ENCODE results near the gene DENND5A. TPM values are rescaled to one million over a fixed set of nuclear protein-coding genes. Genes with fewer than 3 reads are reported as not detected.

Gene DENND5A
- total and polyA plus RNA-seq, 10 of the 15 experiments (the other 5 are each of a cell fraction or from before 2014, with no cell fraction given) = 15.6 to 157 (median 85.1) TPM

- Histone ChIP-seq H3K36me3 (ENCODE audit: control insufficient read depth in 2 of 2, insufficient read depth in 2 of 2, low read length in 1 of 2) (no peaks in the 10 kb centered on the region), H3K4me1 (ENCODE audit: control insufficient read depth, insufficient read depth, low read length) (no peaks in the 10 kb centered on the region), H3K79me2 (ENCODE audit: control insufficient read depth, insufficient read depth, low read length) (no peaks in the 10 kb centered on the region), H3K27me3 (replicated peaks in 1 of 2; ENCODE audit: control insufficient read depth in 2 of 2, insufficient read depth in 2 of 2, low read length in 1 of 2) (peaks cover 7 to 8% of the 10 kb centered on the region in 2 experiments), H3K4me3 (no peak overlapping the region), H3K4me2 (ENCODE audit: control insufficient read depth, insufficient read depth) (no peak overlapping the region), H4K20me1 (ENCODE audit: control insufficient read depth, insufficient read depth) (no peaks in the 10 kb centered on the region), H3K9me3 (replicated peaks; ENCODE audit: control insufficient read depth, insufficient read depth, low read length) (no peaks in the 10 kb centered on the region), H2AFZ (ENCODE audit: control insufficient read depth, low read depth, low read length) (no peak overlapping the region), H3K27ac (ENCODE audit: control insufficient read depth, insufficient read depth) (no peak overlapping the region), H3K9ac (ENCODE audit: control insufficient read depth, insufficient read depth, low read length) (no peak overlapping the region)
- WGBS (ENCODE audit: insufficient coverage, insufficient replicate concordance, low lambda C conversion rate, missing lambda C conversion rate) = 57% methylated on average over 5 of the region's 5 CpGs
- TF ChIP-seq MYB (IDR thresholded peaks at IDR 0.05; ENCODE audit: borderline replicate concordance, low read depth, low read length) (no peak), EP300 (IDR thresholded peaks at IDR 0.05; ENCODE audit: borderline replicate concordance in 1 of 2, control insufficient read depth in 1 of 2, low read depth in 2 of 2, low read length in 2 of 2) (no peak), NRF1 (conservative IDR thresholded peaks at IDR 0.05; ENCODE audit: low read depth, low read length) (no peak)
- SMC1A ChIA-PET (ENCODE audit: uncharacterized antibody, unreplicated experiment) = interaction anchor here (1.2 to 4.7 kb wide), 3 partner anchors 79 to 181 kb away, joined by 3 to 48 read pairs (median 9); no protein-coding TSS in a partner anchor
- in situ Hi-C loops (cut with MboI) (no loop called here), intact Hi-C loops (cut with micrococcal nuclease; ENCODE audit: unreplicated experiment) (loop anchor here (5.0 to 10.0 kb wide), 2 partner anchors 36 to 82 kb away; no protein-coding TSS in a partner anchor)
- RAD21 ChIA-PET (ENCODE audit: unreplicated experiment) = interaction anchor here (0.6 to 2.6 kb wide), 3 partner anchors 26 to 96 kb away, joined by 3 to 47 read pairs (median 3); no protein-coding TSS in a partner anchor
- CTCF ChIA-PET = interaction anchor here (1.5 to 7.8 kb wide), 4 partner anchors 32 to 165 kb away, joined by 3 to 107 read pairs (median 6); no protein-coding TSS in a partner anchor
- FAIRE-seq (no peak), ATAC-seq (no peak), DNase-seq (ENCODE audit: low read depth, low spot score) (no peak)
- POLR2A ChIA-PET = interaction anchor here (1.3 kb wide), 1 partner anchor 19 kb away, joined by 5 read pairs; no protein-coding TSS in a partner anchor
- BruUV-seq (replicated peaks) = no TSS peak
These were observed 168.7 kb downstream of the DENND5A start for GRCh38 chr11:9096427-9096826.

DNA sequence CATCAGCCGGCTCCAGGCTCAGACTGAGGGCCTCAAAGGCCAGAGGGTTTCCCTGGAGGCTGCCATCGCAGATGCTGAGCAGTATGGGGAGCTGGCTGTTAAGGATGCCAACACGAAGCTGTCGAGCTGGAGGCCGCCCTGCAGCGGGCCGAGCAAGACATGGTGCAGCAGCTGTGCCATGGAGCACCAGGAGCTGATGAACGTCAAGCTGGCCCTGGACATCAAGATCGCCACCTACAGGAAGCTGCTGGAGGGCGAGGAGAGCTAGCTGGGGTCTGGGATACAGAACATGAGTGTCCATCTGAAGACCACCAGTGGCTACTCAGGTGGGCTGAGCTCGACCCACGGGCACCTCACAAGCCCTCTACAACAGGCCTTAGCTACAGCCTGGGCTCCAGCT lies 169.7 kb downstream of the DENND5A start:
- no TSS peak for BruUV-seq (replicated peaks)
- Histone ChIP-seq H3K4me3 (no peak overlapping the region), H3K4me2 (ENCODE audit: control insufficient read depth, insufficient read depth) (no peak overlapping the region), H3K9ac (ENCODE audit: control insufficient read depth, insufficient read depth, low read length) (no peak overlapping the region), H3K9me3 (replicated peaks; ENCODE audit: control insufficient read depth, insufficient read depth, low read length) (no peaks in the 10 kb centered on the region), H2AFZ (ENCODE audit: control insufficient read depth, low read depth, low read length) (no peak overlapping the region), H4K20me1 (ENCODE audit: control insufficient read depth, insufficient read depth) (no peaks in the 10 kb centered on the region), H3K36me3 (ENCODE audit: control insufficient read depth in 2 of 2, insufficient read depth in 2 of 2, low read length in 1 of 2) (no peaks in the 10 kb centered on the region), H3K27ac (ENCODE audit: control insufficient read depth, insufficient read depth) (no peak overlapping the region), H3K4me1 (ENCODE audit: control insufficient read depth, insufficient read depth, low read length) (no peaks in the 10 kb centered on the region), H3K79me2 (ENCODE audit: control insufficient read depth, insufficient read depth, low read length) (no peaks in the 10 kb centered on the region), H3K27me3 (replicated peaks in 1 of 2; ENCODE audit: control insufficient read depth in 2 of 2, insufficient read depth in 2 of 2, low read length in 1 of 2) (peaks cover 7 to 14% of the 10 kb centered on the region in 2 experiments)
- ChIA-PET CTCF (interaction anchor here (0.7 to 7.8 kb wide), 16 partner anchors 12 to 181 kb away, joined by 3 to 107 read pairs (median 4); no protein-coding TSS in a partner anchor), POLR2A (interaction anchor here (1.3 kb wide), 1 partner anchor 18 kb away, joined by 5 read pairs; no protein-coding TSS in a partner anchor), SMC1A (ENCODE audit: uncharacterized antibody, unreplicated experiment) (interaction anchor here (0.7 to 4.7 kb wide), 8 partner anchors 14 to 182 kb away, joined by 3 to 48 read pairs (median 3); no protein-coding TSS in a partner anchor), RAD21 (ENCODE audit: unreplicated experiment) (interaction anchor here (0.8 to 2.6 kb wide), 4 partner anchors 21 to 80 kb away, joined by 3 to 47 read pairs (median 6); no protein-coding TSS in a partner anchor)
- TF ChIP-seq POLR2AphosphoS2 (IDR thresholded peaks at IDR 0.05; ENCODE audit: low read depth, low read length) (no peak), CREM (IDR thresholded peaks at IDR 0.05; ENCODE audit: low read depth) (no peak), RAD21 (IDR thresholded peaks at IDR 0.05; ENCODE audit: insufficient read depth, low read depth, low read length) (peak; percentile 43; the same call in 1 of the 2 replicates), CTCF (IDR thresholded peaks at IDR 0.05 in 2 of 3, conservative IDR thresholded peaks at IDR 0.05 in 1 of 3; ENCODE audit: control insufficient read depth in 2 of 3, extremely low read depth in 1 of 3, insufficient read depth in 1 of 3, low read depth in 3 of 3, low read length in 3 of 3) (peak; percentile 11 to 39 (median 28); a peak in 3 of 6 replicates)
- DNase-seq (ENCODE audit: low read depth, low spot score) = no peak
- in situ Hi-C loops (cut with MboI) (no loop called here), intact Hi-C loops (cut with micrococcal nuclease; ENCODE audit: unreplicated experiment) (loop anchor here (5.0 to 10.0 kb wide), 2 partner anchors 37 to 81 kb away; no protein-coding TSS in a partner anchor)
- no peak for ATAC-seq
- 30% methylated on average over 12 of the region's 12 CpGs for WGBS (ENCODE audit: insufficient coverage, insufficient replicate concordance, low lambda C conversion rate, missing lambda C conversion rate)
- FAIRE-seq = no peak
